Activated T-cell treated with anti-CD3 and anti-CD28 coated beads, Interleukin-2, amount 50 U/mL, for 72 hours (primary cell): ENCODE data around the gene OR6P1. TPM values are rescaled to one million over a fixed set of nuclear protein-coding genes. Genes with fewer than 3 reads are reported as not detected.

ENCODE experiments used
- ATAC-seq, 2 donors: fragments of 150-1000 bp; cut with Tn5 transposase; replicated peaks in 1 of 2; 2 replicates each; pipeline ENCODE4 v1.10.0; 2021; ENCODE audit warnings: moderate library complexity in 2 of 2, mild to moderate bottlenecking in 1 of 2
- DNase-seq, 2 donors: peaks; one replicate each; pipeline ENCODE4 v3.0.0; 2021 to 2022; ENCODE audit warnings: mixed read lengths in 1 of 2
- H3K27ac Mint-ChIP-seq: one replicate; pipeline ENCODE4 v1.8.0; 2022; ENCODE audit warnings: mild to moderate bottlenecking, moderate library complexity, mixed read lengths
- H3K27me3 Mint-ChIP-seq: one replicate; pipeline ENCODE4 v1.8.0; 2022; ENCODE audit warnings: low read depth, mixed read lengths
- H3K36me3 Mint-ChIP-seq, 2 donors: one replicate each; pipeline ENCODE4 v1.8.0; 2022; ENCODE audit warnings: mixed read lengths in 2 of 2, mild to moderate bottlenecking in 1 of 2; ENCODE audit not compliant: insufficient read depth in 2 of 2
- H3K4me1 Mint-ChIP-seq: one replicate; pipeline ENCODE4 v1.8.0; 2022; ENCODE audit warnings: low read depth, mixed read lengths
- H3K4me3 Mint-ChIP-seq, 2 donors: one replicate each; pipeline ENCODE4 v1.8.0; 2022; ENCODE audit warnings: mild to moderate bottlenecking in 2 of 2, mixed read lengths in 2 of 2, moderate library complexity in 2 of 2
- H3K9me3 Mint-ChIP-seq, 2 donors: one replicate each; pipeline ENCODE4 v1.8.0; 2022; ENCODE audit warnings: mixed read lengths in 2 of 2
- total RNA-seq, 2 donors: library from RNA; stranded (reverse); gene quantifications; one replicate each; pipeline ENCODE4 v1.2.3, GENCODE V29; 2022

OR6P1 gene, protein sequence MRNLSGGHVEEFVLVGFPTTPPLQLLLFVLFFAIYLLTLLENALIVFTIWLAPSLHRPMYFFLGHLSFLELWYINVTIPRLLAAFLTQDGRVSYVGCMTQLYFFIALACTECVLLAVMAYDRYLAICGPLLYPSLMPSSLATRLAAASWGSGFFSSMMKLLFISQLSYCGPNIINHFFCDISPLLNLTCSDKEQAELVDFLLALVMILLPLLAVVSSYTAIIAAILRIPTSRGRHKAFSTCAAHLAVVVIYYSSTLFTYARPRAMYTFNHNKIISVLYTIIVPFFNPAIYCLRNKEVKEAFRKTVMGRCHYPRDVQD
- total RNA-seq, result not detected

DNA sequence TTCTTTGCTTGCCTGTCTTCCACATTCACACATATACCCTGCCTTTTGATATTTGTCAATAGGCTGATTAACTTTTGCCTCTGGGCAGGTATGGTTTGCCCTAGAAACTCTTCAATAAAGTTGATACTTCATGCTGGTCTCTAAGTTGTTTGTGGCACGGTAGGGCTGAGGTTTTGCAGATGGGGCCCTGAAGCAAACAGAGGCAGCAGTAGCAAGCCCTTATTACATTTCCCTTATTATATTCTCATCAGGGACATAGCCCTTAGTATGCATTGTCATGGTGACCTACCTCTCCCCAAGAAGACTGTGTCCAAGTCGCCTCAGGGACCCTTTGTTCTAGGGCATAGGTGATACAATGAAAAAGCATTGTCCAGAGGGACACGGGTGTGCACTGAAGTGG lies at the start of gene OR6P1:
Gene OR6P1, minus strand, starts transcription at position 101 of the 400 bp plus-strand sequence. CDS start 6,976 bp downstream, outside the sequence.
- peaks cover 39% of the 10 kb centered on the region for H3K27me3 Mint-ChIP-seq
- H3K9me3 Mint-ChIP-seq, result peaks cover 0 to 4% of the 10 kb centered on the region in 2 donors
- no peak within 1 kb of the TSS for H3K27ac Mint-ChIP-seq
- no peak within 1 kb of the TSS for H3K4me3 Mint-ChIP-seq
- H3K36me3 Mint-ChIP-seq, result peaks cover 0 to 2% of the 10 kb centered on the region in 2 donors
- H3K4me1 Mint-ChIP-seq, result no peaks in the 10 kb centered on the region
- ATAC-seq, result no peak
- no peak for DNase-seq

DNA sequence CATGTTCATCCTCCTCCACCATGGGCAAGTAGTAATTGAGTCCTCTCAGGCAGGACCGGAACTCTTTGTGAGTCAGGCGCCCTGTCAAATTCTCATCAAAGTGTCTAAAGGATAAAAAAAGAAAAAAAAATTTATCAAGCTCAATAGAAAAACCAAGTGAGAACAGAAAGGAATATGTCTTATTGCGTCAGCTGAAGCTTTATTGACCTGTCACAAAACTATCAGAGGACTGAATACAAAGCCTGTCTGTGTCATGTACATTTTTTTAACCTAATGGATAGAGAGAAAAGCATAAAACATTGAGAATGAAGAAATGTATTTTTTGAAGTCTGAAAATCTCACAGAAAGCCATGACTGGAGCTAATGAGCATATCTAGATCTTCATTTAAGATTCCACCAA lies 43.4 kb upstream of the OR6P1 start:
- DNase-seq (no peak), ATAC-seq (no peak)
- Mint-ChIP-seq H3K4me3 (no peak overlapping the region), H3K36me3 (no peaks in the 10 kb centered on the region), H3K27ac (no peak overlapping the region), H3K27me3 (peaks cover 4% of the 10 kb centered on the region), H3K9me3 (no peaks in the 10 kb centered on the region), H3K4me1 (no peaks in the 10 kb centered on the region)

DNA sequence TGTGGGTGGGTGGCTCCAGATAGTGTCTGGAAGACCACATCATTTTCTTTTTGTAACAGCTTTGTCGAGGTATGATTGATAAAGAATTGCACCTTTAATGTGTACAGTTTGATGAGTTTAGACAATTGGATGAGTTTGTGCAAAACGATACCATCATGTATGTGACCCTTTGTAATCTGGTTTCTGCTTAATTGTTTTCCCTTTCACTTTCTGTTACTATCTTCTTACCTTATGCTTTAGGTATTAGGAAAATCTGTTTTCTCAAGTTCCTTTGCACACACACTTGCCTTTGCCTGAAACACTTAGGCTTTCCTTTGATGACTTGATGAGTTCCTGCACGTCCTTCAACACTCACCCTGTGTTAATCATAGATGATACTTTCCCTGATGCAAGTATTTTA lies 41.5 kb upstream of the OR6P1 start:
- no peak for ATAC-seq
- no peaks in the 10 kb centered on the region for H3K9me3 Mint-ChIP-seq
- DNase-seq, result no peak
- no peaks in the 10 kb centered on the region for H3K36me3 Mint-ChIP-seq
- no peaks in the 10 kb centered on the region for H3K4me1 Mint-ChIP-seq
- no peak overlapping the region for H3K27ac Mint-ChIP-seq
- no peak overlapping the region for H3K4me3 Mint-ChIP-seq
- H3K27me3 Mint-ChIP-seq, result peaks cover 4% of the 10 kb centered on the region

DNA sequence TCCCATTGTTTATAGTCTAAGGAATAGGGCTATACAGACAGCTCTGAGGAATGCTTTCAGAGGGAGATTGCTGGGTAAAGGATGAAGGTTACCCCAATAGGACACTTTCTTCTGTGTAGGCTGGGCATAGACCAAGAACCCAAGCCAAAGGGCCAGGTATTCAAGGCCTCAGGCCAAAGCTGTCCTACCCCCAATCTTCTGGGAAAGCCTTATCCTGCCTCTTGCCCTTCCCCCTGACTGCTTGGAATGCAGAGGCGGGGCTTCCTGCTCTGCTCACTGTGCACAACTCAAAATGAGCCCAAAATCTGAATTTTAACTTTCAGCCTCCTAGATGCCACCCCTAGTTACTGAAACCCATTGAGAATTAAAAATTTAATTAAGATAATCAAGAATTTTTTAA lies 36.9 kb upstream of the OR6P1 start:
- H3K4me3 Mint-ChIP-seq, result no peak overlapping the region
- ATAC-seq (no peak), DNase-seq (no peak)
- no peaks in the 10 kb centered on the region for H3K27me3 Mint-ChIP-seq
- no peak overlapping the region for H3K27ac Mint-ChIP-seq
- no peaks in the 10 kb centered on the region for H3K36me3 Mint-ChIP-seq
- no peaks in the 10 kb centered on the region for H3K4me1 Mint-ChIP-seq
- H3K9me3 Mint-ChIP-seq, result no peaks in the 10 kb centered on the region

DNA sequence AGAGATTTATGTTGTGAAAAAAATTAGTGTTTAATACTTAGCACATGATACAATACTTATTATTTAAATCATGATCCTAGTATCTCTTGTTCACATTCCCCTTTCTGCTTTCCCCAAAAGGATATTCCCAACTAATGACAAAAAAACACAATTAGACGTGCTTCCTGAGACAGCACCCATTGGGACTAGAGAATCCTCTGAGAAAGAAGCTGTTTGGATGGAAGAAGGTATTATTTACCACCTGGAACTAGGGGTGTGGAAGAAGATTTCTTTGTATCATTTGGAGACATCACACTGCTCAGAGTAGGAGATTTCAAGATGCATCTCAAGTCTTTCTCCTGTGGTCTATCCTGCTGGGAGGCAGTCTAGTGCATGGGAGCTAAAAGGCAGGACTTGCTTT lies 34.6 kb upstream of the OR6P1 start, which contains the start of gene OR10Z1:
Gene OR10Z1, plus strand, starts transcription at position 301 of the 400 bp plus-strand sequence. CDS start 1,171 bp downstream, outside the sequence.
- no peak within 1 kb of the TSS for H3K27ac Mint-ChIP-seq
- no peaks in the 10 kb centered on the region for H3K36me3 Mint-ChIP-seq
- ATAC-seq (no peak), DNase-seq (no peak)
- H3K4me3 Mint-ChIP-seq, result no peak within 1 kb of the TSS
- H3K27me3 Mint-ChIP-seq, result no peaks in the 10 kb centered on the region
- no peaks in the 10 kb centered on the region for H3K9me3 Mint-ChIP-seq
- no peaks in the 10 kb centered on the region for H3K4me1 Mint-ChIP-seq

DNA sequence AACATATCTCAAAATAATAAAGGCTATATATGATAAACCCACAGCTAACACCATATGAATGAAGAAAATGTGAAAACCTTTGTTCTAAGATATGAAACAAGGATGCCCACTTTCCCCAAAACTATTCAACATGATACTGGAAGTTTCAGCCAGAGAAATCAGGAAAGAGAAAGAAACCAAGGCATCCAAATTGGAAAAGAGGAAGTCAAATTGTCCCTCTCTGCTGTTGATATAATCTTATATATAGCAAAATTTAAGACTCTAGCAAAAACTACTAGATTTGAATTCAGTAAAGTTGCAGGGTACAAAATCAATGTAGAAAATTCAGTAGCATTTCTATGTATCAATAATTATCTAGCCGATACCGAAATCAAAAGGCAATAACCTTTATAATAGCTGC lies 30.4 kb upstream of the OR6P1 start:
- ATAC-seq, result no peak
- Mint-ChIP-seq H3K36me3 (peaks cover 0 to 5% of the 10 kb centered on the region in 2 donors), H3K27ac (no peak overlapping the region), H3K4me3 (no peak overlapping the region), H3K9me3 (peaks cover 9 to 12% of the 10 kb centered on the region in 2 donors), H3K4me1 (no peaks in the 10 kb centered on the region), H3K27me3 (no peaks in the 10 kb centered on the region)
- no peak for DNase-seq

DNA sequence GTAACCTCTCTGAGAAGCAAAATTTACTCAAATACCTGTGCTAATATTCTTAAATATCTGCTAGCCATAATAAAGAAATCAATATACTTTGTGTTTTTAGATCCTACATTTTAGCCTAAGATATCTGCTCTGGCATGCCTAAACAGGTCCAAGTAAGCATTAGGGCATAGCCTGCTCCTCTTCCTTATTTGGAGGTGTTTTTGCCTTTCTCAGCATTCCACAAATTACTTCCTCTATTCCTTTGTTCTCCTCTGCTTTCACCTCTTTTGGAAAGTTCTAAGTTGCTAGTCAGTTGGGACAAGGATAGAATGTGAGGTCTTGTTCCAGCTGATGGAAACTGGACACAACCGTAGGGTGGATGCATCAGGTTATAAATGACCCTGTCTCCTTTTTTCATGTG lies 16.6 kb upstream of the OR6P1 start:
- Mint-ChIP-seq H3K36me3 (peaks cover 0 to 5% of the 10 kb centered on the region in 2 donors), H3K27me3 (no peaks in the 10 kb centered on the region), H3K9me3 (peaks cover 4 to 7% of the 10 kb centered on the region in 2 donors), H3K4me3 (no peak overlapping the region), H3K4me1 (no peaks in the 10 kb centered on the region), H3K27ac (no peak overlapping the region)
- no peak for ATAC-seq
- DNase-seq, result no peak

DNA sequence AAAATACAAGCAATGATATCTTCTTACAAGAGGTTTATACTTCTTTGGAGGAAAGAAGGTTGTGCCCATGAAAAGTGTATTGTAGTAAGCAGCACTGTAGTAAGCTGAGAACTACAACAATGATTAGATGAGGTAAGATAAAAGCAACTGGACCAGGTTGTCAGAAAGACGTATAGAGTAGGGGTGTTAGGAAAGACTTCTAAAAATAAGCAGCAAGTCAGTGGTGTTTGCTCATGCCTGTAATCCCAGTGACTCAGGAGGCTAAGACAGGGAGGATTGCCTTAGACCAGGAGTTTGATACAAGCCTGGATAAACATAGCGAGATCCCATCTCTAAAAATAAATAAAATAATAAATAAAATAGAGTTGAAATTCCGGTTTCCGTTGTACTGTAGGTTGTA lies 13.6 kb upstream of the OR6P1 start:
- DNase-seq (no peak), ATAC-seq (no peak)
- Mint-ChIP-seq H3K9me3 (peaks cover 2 to 5% of the 10 kb centered on the region in 2 donors), H3K4me3 (no peak overlapping the region), H3K27ac (no peak overlapping the region), H3K4me1 (no peaks in the 10 kb centered on the region), H3K36me3 (peaks cover 0 to 3% of the 10 kb centered on the region in 2 donors), H3K27me3 (peaks cover 4% of the 10 kb centered on the region)

DNA sequence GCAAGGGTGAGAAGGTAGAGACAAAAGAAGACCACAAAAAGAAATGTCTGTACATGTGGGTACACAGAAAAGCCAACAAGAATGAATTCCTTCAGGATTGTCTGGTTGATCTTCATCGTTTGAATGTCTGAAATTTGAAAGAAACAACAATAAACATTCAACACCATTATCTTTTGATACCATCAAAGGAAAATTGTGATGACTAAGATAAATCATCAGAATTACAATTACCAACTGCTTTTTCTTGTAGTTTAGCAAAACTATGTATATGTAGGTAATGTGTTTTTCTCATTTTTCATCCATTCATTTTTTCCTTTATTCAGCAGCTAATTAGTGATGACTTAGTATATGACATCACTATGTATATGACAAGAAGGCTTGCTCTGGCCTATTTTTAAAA lies 9.4 kb upstream of the OR6P1 start, which contains the start of gene OR10X1:
Gene OR10X1, minus strand, starts transcription at position 167 of the 400 bp plus-strand sequence. Its CDS starts 0 bp downstream, at position 167.
- no peak for ATAC-seq
- Mint-ChIP-seq H3K4me3 (no peak within 1 kb of the TSS), H3K27me3 (peaks cover 12% of the 10 kb centered on the region)

DNA sequence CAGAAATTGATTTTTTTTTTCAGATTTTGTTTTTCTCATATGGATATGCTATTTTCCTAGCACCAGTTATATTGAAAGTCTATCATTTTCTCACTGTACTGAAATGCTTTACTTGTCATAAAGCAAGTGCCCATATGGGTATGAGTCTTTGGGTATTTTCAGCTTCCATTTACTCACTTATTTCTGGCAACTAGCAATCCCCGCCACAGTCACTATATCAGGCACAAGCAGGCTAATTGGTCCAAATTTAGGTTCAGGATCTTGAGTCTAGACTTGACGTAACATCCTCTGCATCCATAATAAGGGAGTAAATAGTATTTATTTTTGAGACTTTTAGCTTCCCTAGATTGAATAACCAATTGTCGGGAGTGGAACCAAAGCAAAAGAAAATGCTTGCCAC lies 7.2 kb upstream of the OR6P1 start:
- peaks cover 17% of the 10 kb centered on the region for H3K27me3 Mint-ChIP-seq
- no peak overlapping the region for H3K27ac Mint-ChIP-seq
- no peaks in the 10 kb centered on the region for H3K4me1 Mint-ChIP-seq
- ATAC-seq, result no peak
- H3K4me3 Mint-ChIP-seq, result no peak overlapping the region
- no peaks in the 10 kb centered on the region for H3K9me3 Mint-ChIP-seq
- no peak for DNase-seq
- no peaks in the 10 kb centered on the region for H3K36me3 Mint-ChIP-seq

More for the DNA sequence above, 9.4 kb upstream of the OR6P1 start, which contains the start of gene OR10X1:
- Mint-ChIP-seq H3K4me1 (no peaks in the 10 kb centered on the region), H3K36me3 (no peaks in the 10 kb centered on the region), H3K9me3 (no peaks in the 10 kb centered on the region), H3K27ac (no peak within 1 kb of the TSS)
- no peak for DNase-seq

DNA sequence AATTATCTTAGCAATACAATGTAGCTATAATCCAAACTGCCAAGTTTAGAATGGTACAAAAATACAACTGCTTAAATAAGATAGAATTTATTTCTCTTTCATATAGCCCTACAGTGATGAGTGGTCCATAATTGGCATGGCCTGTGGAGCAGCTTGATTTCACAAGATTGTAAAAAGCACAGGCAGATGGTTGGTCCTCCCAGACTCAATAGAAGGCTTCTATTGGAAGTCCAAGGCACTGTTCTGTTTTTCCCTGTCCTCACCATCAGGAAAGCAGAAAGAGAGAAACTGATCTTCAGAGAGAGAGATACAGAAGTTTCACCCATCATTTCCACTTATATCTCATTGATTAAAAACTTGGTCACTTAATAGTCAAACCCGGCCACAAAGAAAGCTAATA lies 1.8 kb upstream of the OR6P1 start:
- Mint-ChIP-seq H3K4me1 (no peaks in the 10 kb centered on the region), H3K9me3 (peaks cover 0 to 4% of the 10 kb centered on the region in 2 donors), H3K27me3 (peaks cover 40% of the 10 kb centered on the region), H3K36me3 (peaks cover 0 to 2% of the 10 kb centered on the region in 2 donors), H3K4me3 (no peak overlapping the region), H3K27ac (no peak overlapping the region)
- DNase-seq (no peak), ATAC-seq (no peak)

DNA sequence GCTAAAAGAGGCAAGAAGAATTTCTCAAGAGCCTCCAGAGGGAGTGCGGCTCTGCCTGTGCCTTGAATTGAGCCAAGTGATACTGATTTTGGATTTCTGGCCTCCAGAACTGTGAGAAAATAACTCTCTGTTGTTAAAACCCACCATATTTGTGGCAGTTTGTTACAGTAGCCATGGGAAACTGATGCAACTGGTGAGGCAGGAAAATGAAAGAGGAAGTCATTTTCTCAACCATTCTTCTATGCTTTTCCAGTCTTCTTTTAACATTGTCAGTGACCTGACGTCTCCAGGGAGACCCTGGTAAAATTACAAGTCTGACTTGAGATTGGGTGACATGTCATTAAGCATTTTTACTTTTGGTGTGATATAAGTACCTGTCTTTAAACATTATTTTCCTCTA lies 5.8 kb downstream of the OR6P1 start:
- no peak overlapping the region for H3K27ac Mint-ChIP-seq
- H3K4me1 Mint-ChIP-seq, result no peaks in the 10 kb centered on the region
- H3K4me3 Mint-ChIP-seq, result no peak overlapping the region
- H3K36me3 Mint-ChIP-seq, result peaks cover 0 to 2% of the 10 kb centered on the region in 2 donors
- ATAC-seq, result no peak
- no peak for DNase-seq
- peaks cover 26% of the 10 kb centered on the region for H3K27me3 Mint-ChIP-seq
- H3K9me3 Mint-ChIP-seq, result peaks cover 0 to 4% of the 10 kb centered on the region in 2 donors

DNA sequence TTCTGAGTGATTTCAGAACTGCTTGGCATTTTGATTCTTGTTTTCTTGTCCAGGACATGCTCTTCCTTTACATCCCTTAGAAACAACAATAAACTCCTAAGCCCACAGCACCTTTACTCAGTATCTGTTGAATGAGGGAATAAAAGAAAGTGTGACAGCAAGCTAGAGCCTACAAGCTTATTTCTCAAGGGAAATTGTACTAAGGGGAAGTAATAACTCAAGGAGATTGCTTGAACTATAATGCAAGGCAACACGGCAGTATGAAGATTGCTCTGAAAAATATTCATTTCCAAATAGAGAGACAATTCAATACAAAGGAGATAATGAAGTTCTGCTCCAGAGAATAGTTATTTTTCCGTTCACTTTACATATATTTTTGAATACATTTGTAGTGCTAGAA lies 6.5 kb downstream of the OR6P1 start:
- Mint-ChIP-seq H3K4me1 (no peaks in the 10 kb centered on the region), H3K9me3 (peaks cover 0 to 4% of the 10 kb centered on the region in 2 donors), H3K36me3 (peaks cover 0 to 2% of the 10 kb centered on the region in 2 donors), H3K4me3 (no peak overlapping the region), H3K27ac (no peak overlapping the region), H3K27me3 (peaks cover 26% of the 10 kb centered on the region)
- no peak for ATAC-seq
- DNase-seq, result no peak

DNA sequence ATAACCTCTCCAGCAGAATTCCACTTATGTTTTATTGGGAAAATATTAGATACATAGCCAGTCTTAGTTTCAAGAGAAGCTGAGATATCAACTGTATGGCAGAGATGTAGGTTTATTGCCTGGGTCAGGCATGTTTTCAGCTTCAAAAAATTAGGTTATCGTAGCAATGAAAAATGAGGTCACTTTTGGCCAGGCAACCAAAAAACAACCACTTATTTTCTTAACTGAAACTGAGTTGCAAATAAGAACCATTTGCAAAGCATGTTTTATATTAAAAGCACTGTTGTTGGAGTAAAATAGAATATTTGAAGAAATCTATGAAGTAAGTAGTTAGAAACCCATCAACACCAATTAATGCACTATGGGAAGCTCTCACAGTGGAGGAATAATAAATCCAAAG lies 10.7 kb downstream of the OR6P1 start:
- Mint-ChIP-seq H3K27ac (no peak overlapping the region), H3K9me3 (no peaks in the 10 kb centered on the region), H3K4me3 (no peak overlapping the region), H3K4me1 (no peaks in the 10 kb centered on the region), H3K36me3 (no peaks in the 10 kb centered on the region), H3K27me3 (peaks cover 15% of the 10 kb centered on the region)
- DNase-seq, result no peak
- no peak for ATAC-seq
